Fibroblast of the aortic adventitia (primary cell): Measurements from ENCODE around the gene SUSD6. TPM values are rescaled to one million over a fixed set of nuclear protein-coding genes. Genes with fewer than 3 reads are reported as not detected.

ENCODE experiments used
- DNase-seq: peaks from one replicate; pipeline ENCODE4 v3.0.0-alpha.2; 2010; ENCODE audit warnings: low read depth
- H3K4me3 ChIP-seq: 2 replicates; pipeline ENCODE4 v1.5.1; 2011; ENCODE audit warnings: low read depth, mild to moderate bottlenecking, control low read depth, low read length, moderate library complexity
- CTCF ChIP-seq: IDR thresholded peaks from 2 replicates; pipeline ENCODE4 v1.5.1; 2011; ENCODE audit warnings: mild to moderate bottlenecking, low read length, control low read depth, inconsistent platforms; ENCODE audit not compliant: insufficient read depth
- total RNA-seq: library from RNA; depleted of rRNA; stranded (reverse); fragments of >200 nt; gene quantifications from 2 replicates; pipeline ENCODE4 v1.2.3, GENCODE V29; 2012; ENCODE audit warnings: low replicate concordance

Gene SUSD6, protein sequence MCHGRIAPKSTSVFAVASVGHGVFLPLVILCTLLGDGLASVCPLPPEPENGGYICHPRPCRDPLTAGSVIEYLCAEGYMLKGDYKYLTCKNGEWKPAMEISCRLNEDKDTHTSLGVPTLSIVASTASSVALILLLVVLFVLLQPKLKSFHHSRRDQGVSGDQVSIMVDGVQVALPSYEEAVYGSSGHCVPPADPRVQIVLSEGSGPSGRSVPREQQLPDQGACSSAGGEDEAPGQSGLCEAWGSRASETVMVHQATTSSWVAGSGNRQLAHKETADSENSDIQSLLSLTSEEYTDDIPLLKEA
- total RNA-seq: 8.0 and 14.3 TPM in 2 replicates

GRCh38 chr14:69611172-69612013 lies at the start of gene SUSD6:
Gene SUSD6 (plus strand): TSS chr14:69611596. CDS start chr14:69658593, 46,997 bp downstream.
- peak; percentile 84 for DNase-seq
- TF ChIP-seq CTCF: no peak
- peak within 1 kb of the TSS; percentile 90 for H3K4me3 ChIP-seq

DNA sequence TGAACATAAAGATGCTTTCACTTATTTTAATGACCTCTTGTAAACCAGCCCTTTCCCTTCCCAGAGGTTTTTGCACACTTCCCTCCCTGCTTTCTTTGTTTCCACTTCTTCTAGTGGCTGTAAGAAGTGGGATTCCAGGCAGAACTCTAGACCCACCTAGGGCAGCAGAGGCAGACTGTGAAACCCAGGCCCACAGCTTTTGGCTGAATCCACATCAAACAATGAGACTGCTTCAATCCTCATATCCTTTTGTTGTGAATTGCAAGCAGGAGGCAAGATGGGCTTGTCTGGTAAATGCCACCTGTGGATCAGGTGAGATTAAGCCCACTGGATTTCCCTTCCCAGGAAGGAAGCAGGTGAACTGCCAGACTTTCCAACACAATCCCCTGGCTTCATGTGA lies 49.5 kb upstream of the SUSD6 start:
- no peak for DNase-seq
- no peak overlapping the region for H3K4me3 ChIP-seq
- no peak for TF ChIP-seq CTCF

DNA sequence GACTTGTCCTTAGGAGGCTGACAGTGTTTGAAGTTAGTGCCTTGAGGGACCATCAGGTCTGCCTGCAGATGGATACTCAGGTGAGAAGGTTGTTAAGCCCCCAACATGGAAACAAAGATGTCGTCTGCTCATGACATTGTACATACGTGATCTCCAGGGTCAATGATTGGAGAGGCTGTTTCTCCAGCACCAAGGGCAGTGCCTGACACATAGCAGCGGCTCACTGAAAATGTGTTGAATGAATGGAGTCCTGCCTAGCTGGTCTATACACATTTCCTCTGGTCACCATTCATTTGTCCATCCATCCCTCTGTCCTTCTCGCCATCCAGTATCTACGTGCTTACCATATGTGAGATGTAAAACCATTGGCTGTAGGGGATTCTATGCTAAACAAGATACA lies 43.8 kb upstream of the SUSD6 start:
- TF ChIP-seq CTCF: no peak
- H3K4me3 ChIP-seq: no peak overlapping the region
- DNase-seq: no peak

DNA sequence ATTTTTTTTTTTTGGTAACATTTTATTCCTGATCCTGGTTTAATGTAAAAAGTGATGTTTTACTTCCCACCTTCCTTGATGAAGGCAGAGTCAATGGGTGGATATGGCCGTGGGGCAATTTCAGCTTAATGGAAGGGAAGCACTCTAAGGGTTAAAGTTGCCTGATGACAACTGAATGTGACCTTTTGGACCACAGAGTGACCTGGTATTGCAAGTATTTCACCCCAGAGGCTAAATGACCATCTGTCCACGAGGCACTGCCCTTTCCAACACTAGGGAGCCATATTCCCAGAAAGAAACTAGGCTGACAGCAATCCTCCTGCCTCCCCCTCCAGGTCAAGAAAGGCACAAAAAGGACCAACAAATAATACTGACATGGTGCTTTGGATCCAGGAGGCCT lies 41.5 kb upstream of the SUSD6 start:
- DNase-seq: no peak
- TF ChIP-seq CTCF: no peak

DNA sequence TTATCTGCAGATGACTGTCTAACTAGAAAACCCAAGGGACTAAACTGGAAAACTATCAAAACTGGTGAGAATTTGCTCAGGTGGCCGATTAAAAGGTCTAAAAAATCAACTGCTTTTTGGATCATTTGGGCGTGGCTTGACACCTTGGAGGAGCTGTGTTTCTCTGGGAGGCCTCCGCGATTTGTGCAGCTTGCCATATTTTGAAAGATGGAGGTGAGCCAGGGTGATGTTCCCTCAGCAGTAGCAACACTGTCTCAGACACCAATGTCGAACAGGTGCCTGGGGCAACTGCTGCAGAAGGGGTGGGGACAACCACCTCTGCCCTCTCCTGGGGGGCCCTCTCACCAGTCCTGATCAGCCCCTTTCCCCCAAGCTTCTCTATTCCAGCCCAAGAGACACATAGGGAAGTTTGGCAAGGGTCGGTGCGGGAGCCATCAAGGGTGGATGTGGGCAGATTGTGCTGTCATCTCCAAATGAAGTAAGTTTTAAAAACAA lies 40.5 kb upstream of the SUSD6 start:
- no peak for DNase-seq
- H3K4me3 ChIP-seq: no peak overlapping the region
- TF ChIP-seq CTCF: no peak

More for the DNA sequence above, 41.5 kb upstream of the SUSD6 start:
- no peak overlapping the region for H3K4me3 ChIP-seq

- DNase-seq: no peak
Observed at GRCh38 chr14:69571449-69572029, 39.9 kb upstream of the SUSD6 start.

More at GRCh38 chr14:69571449-69572029, 39.9 kb upstream of the SUSD6 start:
- H3K4me3 ChIP-seq: peak overlapping the region; percentile 48
- TF ChIP-seq CTCF: no peak
